ENCODE data around the gene ADGRL1.
"Not testable (repeated sequence)": the region's sequence is repeated elsewhere in the genome, so short reads cannot be mapped to it uniquely, and the experiment has no call there.

GRCh38 chr19:14255316-14255715 is 49.3 kb upstream of the ADGRL1 start:
- not testable (repeated sequence) for TF ChIP-seq HDGF (IDR thresholded peaks at IDR 0.05; ENCODE audit: borderline replicate concordance); FOXM1 (IDR thresholded peaks at IDR 0.05; ENCODE audit: borderline replicate concordance); ELF4 (IDR thresholded peaks at IDR 0.05); SP1 (IDR thresholded peaks at IDR 0.05); SUZ12 (IDR thresholded peaks at IDR 0.05); ZNF384 (IDR thresholded peaks at IDR 0.05); FOXK2 (IDR thresholded peaks at IDR 0.05); BHLHE40 (IDR thresholded peaks at IDR 0.05; ENCODE audit: borderline replicate concordance); FOXA1 (IDR thresholded peaks at IDR 0.05); PKNOX1 (IDR thresholded peaks at IDR 0.05)

Data from HEK293T (cell line).